CD14-positive monocyte (primary cell): ENCODE results near the gene MAPK1IP1L. TPM values are rescaled to one million over a fixed set of nuclear protein-coding genes. Genes with fewer than 3 reads are reported as not detected.

Experiments
- DNase-seq, 3 donors: peaks; one replicate each; pipeline ENCODE4 v3.0.0-alpha.2; 2011 to 2022
- H2AFZ ChIP-seq: 2 replicates; pipeline ENCODE4 v1.6.0; 2012; ENCODE audit warnings: mild to moderate bottlenecking, low read depth, low read length, inconsistent platforms; ENCODE audit not compliant: insufficient read depth, poor library complexity, severe bottlenecking
- H3K27ac ChIP-seq, 2 donors: 1 replicate in 1 of 2; 2 replicates in 1 of 2; pipeline ENCODE4 v1.5.1; 2012 to 2013; ENCODE audit warnings: low read length in 2 of 2, control low read depth in 1 of 2, inconsistent platforms in 1 of 2, low read depth in 1 of 2, mild to moderate bottlenecking in 1 of 2
- H3K27me3 ChIP-seq, 2 donors: one replicate each; pipeline versions ENCODE4 v1.6.0 to v1.6.1; 2011 to 2013; ENCODE audit warnings: low read length in 2 of 2; ENCODE audit not compliant: control insufficient read depth in 2 of 2, insufficient read depth in 2 of 2
- H3K36me3 ChIP-seq, 2 donors: replicated peaks in 1 of 2; 1 replicate in 1 of 2; 2 replicates in 1 of 2; pipeline versions ENCODE4 v1.5.1 to v1.6.1; 2012 to 2013; ENCODE audit warnings: low read length in 2 of 2, control low read depth in 1 of 2, inconsistent platforms in 1 of 2, mild to moderate bottlenecking in 1 of 2; ENCODE audit not compliant: insufficient read depth in 2 of 2, control insufficient read depth in 1 of 2
- H3K4me1 ChIP-seq, 2 donors: 1 replicate in 1 of 2; 2 replicates in 1 of 2; pipeline versions ENCODE4 v1.5.1 to v1.6.1; 2012 to 2013; ENCODE audit warnings: low read length in 2 of 2, control low read depth in 1 of 2, inconsistent platforms in 1 of 2, mild to moderate bottlenecking in 1 of 2, moderate library complexity in 1 of 2; ENCODE audit not compliant: insufficient read depth in 2 of 2, control insufficient read depth in 1 of 2
- H3K4me2 ChIP-seq: replicated peaks from 2 replicates; pipeline ENCODE3; 2012; ENCODE audit warnings: low read length, moderate library complexity, mild to moderate bottlenecking; ENCODE audit not compliant: poor library complexity, severe bottlenecking; ENCODE audit errors: extremely low read depth
- H3K4me3 ChIP-seq, 3 experiments: fragments of 200-600 bp in 1 of 3; sonication (generic) in 1 of 3; replicated peaks in 1 of 3; 1 replicate in 2 of 3; 2 replicates in 1 of 3; pipeline ENCODE4 v1.5.1; 2011 to 2013; ENCODE audit warnings: low read length in 3 of 3, mild to moderate bottlenecking in 3 of 3, control low read depth in 2 of 3, low read depth in 2 of 3, inconsistent platforms in 1 of 3, moderate library complexity in 1 of 3
- H3K79me2 ChIP-seq: 2 replicates; pipeline ENCODE4 v1.6.0; 2012; ENCODE audit warnings: mild to moderate bottlenecking, control low read depth, inconsistent platforms, low read length, moderate library complexity; ENCODE audit not compliant: insufficient read depth
- H3K9ac ChIP-seq: 2 replicates; pipeline ENCODE4 v1.6.0; 2017; ENCODE audit warnings: low read length, mild to moderate bottlenecking; ENCODE audit not compliant: insufficient read depth, poor library complexity, severe bottlenecking
- H3K9me3 ChIP-seq, 2 donors: replicated peaks in 1 of 2; 1 replicate in 1 of 2; 2 replicates in 1 of 2; pipeline versions ENCODE4 v1.5.1 to v1.6.1; 2012 to 2013; ENCODE audit warnings: low read length in 2 of 2, control low read depth in 1 of 2; ENCODE audit not compliant: control insufficient read depth in 1 of 2, insufficient read depth in 1 of 2
- H4K20me1 ChIP-seq: 2 replicates; pipeline ENCODE4 v1.6.0; 2012; ENCODE audit warnings: mild to moderate bottlenecking, low read length, control low read depth, moderate library complexity; ENCODE audit not compliant: insufficient read depth
- H3K27ac Mint-ChIP-seq, 7 donors: one replicate each; pipeline ENCODE4 v1.8.0; 2020; ENCODE audit warnings: mild to moderate bottlenecking in 7 of 7, mixed read lengths in 7 of 7, moderate library complexity in 6 of 7, inconsistent platforms in 2 of 7
- H3K27me3 Mint-ChIP-seq, 3 donors: one replicate each; pipeline ENCODE4 v1.8.0; 2021 to 2022; ENCODE audit warnings: low read depth in 3 of 3, mild to moderate bottlenecking in 3 of 3, mixed read lengths in 3 of 3, moderate library complexity in 3 of 3, inconsistent platforms in 1 of 3
- H3K36me3 Mint-ChIP-seq, 2 donors: one replicate each; pipeline ENCODE4 v1.8.0; 2020; ENCODE audit warnings: mixed read lengths in 2 of 2, inconsistent platforms in 1 of 2, mild to moderate bottlenecking in 1 of 2
- H3K4me1 Mint-ChIP-seq: one replicate; pipeline ENCODE4 v1.8.0; 2020; ENCODE audit warnings: mild to moderate bottlenecking, mixed read lengths
- H3K4me3 Mint-ChIP-seq, 2 donors: one replicate each; pipeline ENCODE4 v1.8.0; 2020; ENCODE audit warnings: mild to moderate bottlenecking in 2 of 2, mixed read lengths in 2 of 2, moderate library complexity in 1 of 2
- H3K9me3 Mint-ChIP-seq, 7 donors: one replicate each; pipeline ENCODE4 v1.8.0; 2020 to 2022; ENCODE audit warnings: mixed read lengths in 7 of 7, mild to moderate bottlenecking in 6 of 7, moderate library complexity in 6 of 7, inconsistent platforms in 2 of 7
- WGBS: methylation state at CpG from one replicate; pipeline ENCODE4 v1.1.5; 2013; ENCODE audit warnings: missing lambda C conversion rate; ENCODE audit not compliant: insufficient coverage; 5-methylcytosine and 5-hydroxymethylcytosine counted together
- intact Hi-C, 2 donors: fragments of 100-400 bp; cut with micrococcal nuclease; formaldehyde crosslinking; loops; one replicate each; pipeline versions ENCODE4 v1.15.0 to v1.15.1; 2023
- polyA plus RNA-seq, 3 donors: library from polyadenylated mRNA; depleted of rRNA in 1 of 3; unstranded in 2 of 3; stranded (reverse) in 1 of 3; fragments of 300-500 nt in 2 of 3; fragments of >200 nt in 1 of 3; fragmentation: Illumina TruSeq in 2 of 3; gene quantifications; 1 replicate in 2 of 3; 2 replicates in 1 of 3; pipeline ENCODE4 v1.2.3, GENCODE V29; 2012 to 2021
- TF ChIP-seq, protein P1 (sequence below): fragments of 200-600 bp; IDR thresholded peaks from one replicate; pipeline ENCODE4 v1.8.0; 2022; ENCODE audit warnings: antibody characterized with exemption, mild to moderate bottlenecking

Gene MAPK1IP1L
- polyA plus RNA-seq, 3 donors: 44.8 to 89.8 (median 67.8) TPM

- Histone ChIP-seq H2AFZ (no peak overlapping the region), H3K9me3 (no peaks in the 10 kb centered on the region), H3K4me3 (no peak overlapping the region), H3K79me2 (no peaks in the 10 kb centered on the region), H3K4me2 (no peak overlapping the region), H3K36me3 (no peaks in the 10 kb centered on the region), H3K27ac (peak overlapping the region; percentile 94 to 98), H4K20me1 (no peaks in the 10 kb centered on the region), H3K4me1 (peaks cover 60 to 62% of the 10 kb centered on the region in 2 donors), H3K9ac (no peak overlapping the region), H3K27me3 (no peaks in the 10 kb centered on the region)
- peak in 2 of 3 donors; percentile 43 to 45 for DNase-seq
- TF ChIP-seq, protein P1, sequence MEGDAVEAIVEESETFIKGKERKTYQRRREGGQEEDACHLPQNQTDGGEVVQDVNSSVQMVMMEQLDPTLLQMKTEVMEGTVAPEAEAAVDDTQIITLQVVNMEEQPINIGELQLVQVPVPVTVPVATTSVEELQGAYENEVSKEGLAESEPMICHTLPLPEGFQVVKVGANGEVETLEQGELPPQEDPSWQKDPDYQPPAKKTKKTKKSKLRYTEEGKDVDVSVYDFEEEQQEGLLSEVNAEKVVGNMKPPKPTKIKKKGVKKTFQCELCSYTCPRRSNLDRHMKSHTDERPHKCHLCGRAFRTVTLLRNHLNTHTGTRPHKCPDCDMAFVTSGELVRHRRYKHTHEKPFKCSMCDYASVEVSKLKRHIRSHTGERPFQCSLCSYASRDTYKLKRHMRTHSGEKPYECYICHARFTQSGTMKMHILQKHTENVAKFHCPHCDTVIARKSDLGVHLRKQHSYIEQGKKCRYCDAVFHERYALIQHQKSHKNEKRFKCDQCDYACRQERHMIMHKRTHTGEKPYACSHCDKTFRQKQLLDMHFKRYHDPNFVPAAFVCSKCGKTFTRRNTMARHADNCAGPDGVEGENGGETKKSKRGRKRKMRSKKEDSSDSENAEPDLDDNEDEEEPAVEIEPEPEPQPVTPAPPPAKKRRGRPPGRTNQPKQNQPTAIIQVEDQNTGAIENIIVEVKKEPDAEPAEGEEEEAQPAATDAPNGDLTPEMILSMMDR: no peak
- H3K4me1 Mint-ChIP-seq: peaks cover 57% of the 10 kb centered on the region
- peak overlapping the region; percentile 88 to 97 (median 89) for H3K27ac Mint-ChIP-seq
- peaks cover 0 to 8% of the 10 kb centered on the region in 2 donors for H3K36me3 Mint-ChIP-seq
- 67% methylated on average over 5 of the region's 11 CpGs for WGBS
- peaks cover 0 to 6% (median 2%) of the 10 kb centered on the region in 7 donors for H3K9me3 Mint-ChIP-seq
- intact Hi-C loops: no loop called here
- H3K27me3 Mint-ChIP-seq: peaks cover 0 to 9% (median 0%) of the 10 kb centered on the region in 3 donors
- H3K4me3 Mint-ChIP-seq: no peak overlapping the region
Measured at GRCh38 chr14:55116246-55117030, 65.0 kb downstream of the MAPK1IP1L start.

DNA sequence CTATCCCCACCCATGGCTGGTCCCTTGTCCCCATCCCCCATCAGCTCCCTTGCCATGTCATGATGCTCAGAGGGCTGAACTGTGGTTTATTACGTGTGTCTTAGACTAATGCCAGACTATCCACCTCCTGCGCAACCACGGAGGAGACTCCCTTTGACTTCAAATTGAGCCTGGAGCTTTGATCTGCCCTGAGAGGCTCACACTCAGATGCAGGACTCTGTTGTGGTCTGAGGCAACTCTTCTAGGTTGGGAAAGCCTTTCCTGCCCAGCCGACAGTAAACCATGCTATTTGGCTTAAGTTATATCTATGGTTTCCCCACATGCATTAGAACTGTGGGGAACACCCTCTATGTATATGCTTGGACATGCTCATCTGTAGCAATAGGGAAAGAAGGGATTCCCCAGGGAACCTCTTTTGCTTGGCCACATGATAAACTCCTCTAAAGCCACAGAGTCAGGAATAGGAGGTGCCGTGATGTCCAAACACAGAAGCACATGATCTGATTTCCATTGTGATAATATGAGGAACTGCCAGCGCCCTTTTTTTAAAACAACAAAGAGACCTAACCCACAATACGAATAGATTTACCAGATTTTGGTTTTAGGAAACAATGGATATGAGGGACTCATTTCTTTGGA is 66.5 kb downstream of the MAPK1IP1L start:
- Histone ChIP-seq H2AFZ (peak overlapping the region; percentile 50), H4K20me1 (no peaks in the 10 kb centered on the region), H3K36me3 (no peaks in the 10 kb centered on the region), H3K4me1 (peaks cover 75 to 77% of the 10 kb centered on the region in 2 donors), H3K27ac (peak overlapping the region; percentile 94 to 98), H3K4me2 (peak overlapping the region; percentile 40), H3K9me3 (no peaks in the 10 kb centered on the region), H3K4me3 (peak overlapping the region in 1 of 3 experiments; percentile 31), H3K79me2 (no peaks in the 10 kb centered on the region), H3K27me3 (no peaks in the 10 kb centered on the region), H3K9ac (peak overlapping the region; percentile 68)
- Mint-ChIP-seq H3K36me3 (peaks cover 0 to 8% of the 10 kb centered on the region in 2 donors), H3K27me3 (peaks cover 0 to 9% (median 0%) of the 10 kb centered on the region in 3 donors), H3K9me3 (peaks cover 0 to 6% (median 2%) of the 10 kb centered on the region in 7 donors), H3K4me1 (peaks cover 71% of the 10 kb centered on the region), H3K4me3 (peak overlapping the region in 1 of 2 donors; percentile 39), H3K27ac (peak overlapping the region; percentile 95 to 99 (median 97))
- DNase-seq: peak; percentile 92 to 98 (median 95)
- TF ChIP-seq, protein P1: no peak
- 0% methylated on average over 1 of the region's 7 CpGs for WGBS
- intact Hi-C loops: loop anchor here in 1 of 2 donors (1.0 kb wide), 1 partner anchor 10 kb away; no protein-coding TSS in a partner anchor
